ENCODE results near the gene AUP1. TPM values are rescaled to one million over a fixed set of nuclear protein-coding genes. Genes with fewer than 3 reads are reported as not detected.

AUP1 gene
- polyA plus RNA-seq, 1 donor from 2014 or later = 108 TPM

- Mint-ChIP-seq H3K27me3 (no peaks in the 10 kb centered on the region), H3K27ac (no peak overlapping the region), H3K9me3 (peaks cover 0 to 2% (median 0%) of the 10 kb centered on the region in 3 donors), H3K4me1 (peaks cover 35 to 38% (median 37%) of the 10 kb centered on the region in 3 donors), H3K4me3 (no peak overlapping the region), H3K36me3 (peaks cover 6% of the 10 kb centered on the region)
Observed at GRCh38 chr2:74534411-74534810, 4.9 kb upstream of the AUP1 start.

DNA sequence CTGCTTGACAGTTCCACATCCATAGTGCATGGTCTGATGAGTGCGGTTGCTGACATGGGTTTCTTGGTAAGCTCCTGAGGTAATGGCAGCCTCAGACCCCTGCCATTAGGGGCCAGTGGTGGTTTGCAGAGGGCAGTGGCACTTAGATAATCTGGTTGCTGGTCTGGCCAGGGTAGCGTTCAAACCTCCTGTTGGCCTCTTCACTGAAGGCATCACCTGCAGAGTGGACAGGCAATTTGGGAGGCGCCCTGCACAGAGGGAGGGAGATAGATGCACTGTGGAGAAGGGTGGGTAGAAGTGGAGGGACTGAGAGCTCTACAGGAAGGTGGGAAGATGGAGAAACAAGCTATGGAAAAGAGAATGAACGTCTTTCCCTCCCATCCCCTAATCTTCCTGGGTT lies 4.0 kb upstream of the AUP1 start:
- Mint-ChIP-seq H3K9me3 (peaks cover 0 to 2% (median 0%) of the 10 kb centered on the region in 3 donors), H3K4me1 (peaks cover 29 to 35% (median 32%) of the 10 kb centered on the region in 3 donors), H3K36me3 (peaks cover 2% of the 10 kb centered on the region), H3K4me3 (peak overlapping the region in 1 of 4 donors; percentile 36), H3K27me3 (no peaks in the 10 kb centered on the region), H3K27ac (peak overlapping the region in 1 of 3 donors; percentile 51)

DNA sequence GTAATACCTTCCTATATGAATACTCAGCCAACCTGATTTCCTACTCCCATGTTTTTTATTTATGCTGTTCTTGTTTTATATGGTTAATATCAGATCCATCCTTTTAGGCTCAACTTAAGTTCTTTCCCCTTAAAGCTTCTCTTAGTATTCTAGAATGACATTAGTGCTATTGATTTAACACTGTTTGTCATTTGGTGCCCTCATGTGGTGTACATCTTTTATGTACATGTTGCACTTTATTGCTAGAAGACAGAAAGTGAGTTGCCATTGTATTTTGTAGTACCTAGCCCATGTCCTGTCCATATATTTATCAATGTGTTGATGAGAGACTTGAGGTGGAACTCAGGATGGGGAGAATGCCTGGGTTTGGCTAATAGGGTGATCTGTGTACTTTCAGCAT lies 2.7 kb upstream of the AUP1 start:
- Mint-ChIP-seq H3K27ac (peak overlapping the region; percentile 0 to 91 (median 81)), H3K36me3 (no peaks in the 10 kb centered on the region), H3K9me3 (no peaks in the 10 kb centered on the region), H3K4me3 (peak overlapping the region; percentile 72 to 87 (median 76)), H3K27me3 (no peaks in the 10 kb centered on the region), H3K4me1 (peaks cover 21 to 31% (median 30%) of the 10 kb centered on the region in 3 donors)

DNA sequence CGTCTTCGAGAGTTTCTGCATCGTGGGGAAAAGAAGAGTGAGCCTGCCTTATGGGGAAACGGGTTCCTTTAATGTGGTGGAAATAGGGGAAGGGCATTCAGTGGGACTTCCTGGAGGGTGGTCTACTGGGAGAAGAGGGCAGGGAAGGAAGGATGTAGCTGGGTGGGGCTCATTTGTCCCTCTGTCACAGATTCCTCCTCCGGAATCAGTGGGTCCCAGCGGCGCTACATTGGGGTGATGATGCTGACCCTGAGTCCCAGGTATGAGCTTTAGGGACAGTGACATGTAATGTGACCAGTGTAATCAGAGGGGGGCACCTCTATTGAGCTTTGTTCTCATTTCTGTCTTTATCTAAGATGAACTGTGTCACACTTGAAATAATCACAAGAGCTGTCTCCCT lies 2.2 kb upstream of the AUP1 start:
- Mint-ChIP-seq H3K4me1 (peaks cover 22 to 32% (median 31%) of the 10 kb centered on the region in 3 donors), H3K27me3 (no peaks in the 10 kb centered on the region), H3K27ac (peak overlapping the region; percentile 0 to 91 (median 81)), H3K4me3 (peak overlapping the region in 3 of 4 donors; percentile 72 to 87 (median 73)), H3K9me3 (no peaks in the 10 kb centered on the region), H3K36me3 (peaks cover 2% of the 10 kb centered on the region)

DNA sequence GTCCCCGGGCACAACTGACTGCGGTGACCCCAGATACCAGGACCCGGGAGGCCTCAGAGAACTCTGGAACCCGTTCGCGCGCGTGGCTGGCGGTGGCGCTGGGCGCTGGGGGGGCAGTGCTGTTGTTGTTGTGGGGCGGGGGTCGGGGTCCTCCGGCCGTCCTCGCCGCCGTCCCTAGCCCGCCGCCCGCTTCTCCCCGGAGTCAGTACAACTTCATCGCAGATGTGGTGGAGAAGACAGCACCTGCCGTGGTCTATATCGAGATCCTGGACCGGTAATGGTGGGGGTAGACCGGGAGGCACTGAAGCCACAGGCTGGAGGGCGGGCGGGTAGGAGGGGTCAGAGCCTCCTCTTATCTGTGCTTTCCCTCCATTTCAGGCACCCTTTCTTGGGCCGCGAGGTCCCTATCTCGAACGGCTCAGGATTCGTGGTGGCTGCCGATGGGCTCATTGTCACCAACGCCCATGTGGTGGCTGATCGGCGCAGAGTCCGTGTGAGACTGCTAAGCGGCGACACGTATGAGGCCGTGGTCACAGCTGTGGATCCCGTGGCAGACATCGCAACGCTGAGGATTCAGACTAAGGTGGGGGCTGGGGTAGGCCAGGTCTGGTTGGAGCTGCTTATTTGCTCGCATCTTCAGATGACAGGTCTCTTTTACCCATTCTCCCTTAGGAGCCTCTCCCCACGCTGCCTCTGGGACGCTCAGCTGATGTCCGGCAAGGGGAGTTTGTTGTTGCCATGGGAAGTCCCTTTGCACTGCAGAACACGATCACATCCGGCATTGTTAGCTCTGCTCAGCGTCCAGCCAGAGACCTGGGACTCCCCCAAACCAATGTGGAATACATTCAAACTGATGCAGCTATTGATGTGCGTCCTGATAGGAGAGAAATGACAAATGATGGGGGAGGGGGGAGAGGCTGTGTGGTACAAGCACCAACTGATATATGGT lies 1.0 kb upstream of the AUP1 start:
- H3K4me3 Mint-ChIP-seq = peak overlapping the region; percentile 87 to 97 (median 96)
- peak overlapping the region; percentile 81 to 99 (median 94) for H3K27ac Mint-ChIP-seq
- H3K4me1 Mint-ChIP-seq = peaks cover 28 to 37% (median 37%) of the 10 kb centered on the region in 3 donors
- no peaks in the 10 kb centered on the region for H3K27me3 Mint-ChIP-seq
- H3K9me3 Mint-ChIP-seq = no peaks in the 10 kb centered on the region
- peaks cover 7% of the 10 kb centered on the region for H3K36me3 Mint-ChIP-seq

- peaks cover 28 to 37% (median 37%) of the 10 kb centered on the region in 3 donors for H3K4me1 Mint-ChIP-seq
- H3K4me3 Mint-ChIP-seq = peak overlapping the region; percentile 87 to 97 (median 96)
- H3K9me3 Mint-ChIP-seq = no peaks in the 10 kb centered on the region
- no peaks in the 10 kb centered on the region for H3K27me3 Mint-ChIP-seq
- peak overlapping the region; percentile 81 to 99 (median 94) for H3K27ac Mint-ChIP-seq
- peaks cover 7% of the 10 kb centered on the region for H3K36me3 Mint-ChIP-seq
Observed at GRCh38 chr2:74528600-74529356, 728 bp downstream of the AUP1 start.

- Mint-ChIP-seq H3K4me1 (peaks cover 28 to 37% (median 37%) of the 10 kb centered on the region in 3 donors), H3K9me3 (no peaks in the 10 kb centered on the region)
Observed at GRCh38 chr2:74527741-74528140, 1.8 kb downstream of the AUP1 start.

DNA sequence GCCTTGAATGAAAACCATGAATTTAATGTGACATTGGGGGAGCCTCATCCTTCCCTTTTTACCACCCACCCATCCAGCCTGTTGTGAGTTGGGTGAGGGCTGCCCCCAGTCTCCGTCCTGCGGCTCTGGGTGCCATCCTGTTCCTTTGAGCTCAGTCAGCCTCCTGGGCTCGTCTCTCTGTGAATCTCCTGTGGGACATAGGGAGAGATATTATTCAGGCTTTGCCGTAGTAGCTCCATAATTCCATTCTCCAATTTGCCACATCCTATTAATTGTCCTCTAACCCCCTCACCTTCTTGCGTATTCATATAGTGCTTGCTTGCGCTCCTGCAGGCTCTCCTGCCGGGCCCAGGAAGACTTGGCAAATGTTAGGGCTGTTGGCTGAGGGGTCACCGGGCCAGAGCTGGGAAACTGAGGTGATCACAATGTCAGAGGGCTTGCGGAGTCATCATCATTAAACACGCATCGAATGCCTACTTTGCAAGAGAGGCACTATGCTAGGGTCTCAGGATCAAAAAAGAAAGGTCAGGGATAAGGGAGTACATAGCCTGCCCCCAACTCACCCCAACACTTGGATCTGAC lies 2.8 kb downstream of the AUP1 start:
- peaks cover 7% of the 10 kb centered on the region for H3K36me3 Mint-ChIP-seq
- H3K4me3 Mint-ChIP-seq = peak overlapping the region in 3 of 4 donors; percentile 73 to 87 (median 80)
- H3K4me1 Mint-ChIP-seq = peaks cover 20 to 30% (median 29%) of the 10 kb centered on the region in 3 donors
- no peaks in the 10 kb centered on the region for H3K27me3 Mint-ChIP-seq
- no peaks in the 10 kb centered on the region for H3K9me3 Mint-ChIP-seq
- H3K27ac Mint-ChIP-seq = peak overlapping the region; percentile 79 to 93 (median 92)

More at GRCh38 chr2:74527741-74528140, 1.8 kb downstream of the AUP1 start:
- H3K27me3 Mint-ChIP-seq = no peaks in the 10 kb centered on the region
- peak overlapping the region; percentile 87 to 97 (median 96) for H3K4me3 Mint-ChIP-seq
- H3K27ac Mint-ChIP-seq = peak overlapping the region in 2 of 3 donors; percentile 47 to 81
- peaks cover 7% of the 10 kb centered on the region for H3K36me3 Mint-ChIP-seq

- peaks cover 7% of the 10 kb centered on the region for H3K36me3 Mint-ChIP-seq
- H3K9me3 Mint-ChIP-seq = no peaks in the 10 kb centered on the region
- no peaks in the 10 kb centered on the region for H3K27me3 Mint-ChIP-seq
- peak within 1 kb of the TSS; percentile 19 to 87 (median 76) for H3K4me3 Mint-ChIP-seq
- peaks cover 15 to 24% (median 22%) of the 10 kb centered on the region in 3 donors for H3K4me1 Mint-ChIP-seq
- peak within 1 kb of the TSS; percentile 79 to 93 (median 92) for H3K27ac Mint-ChIP-seq
Observed at GRCh38 chr2:74525717-74526648, 3.5 kb downstream of the AUP1 start, which contains the start of gene DQX1. Gene DQX1, minus strand, starts transcription at chr2:74526231. Its CDS starts 502 bp downstream, at chr2:74525729.

DNA sequence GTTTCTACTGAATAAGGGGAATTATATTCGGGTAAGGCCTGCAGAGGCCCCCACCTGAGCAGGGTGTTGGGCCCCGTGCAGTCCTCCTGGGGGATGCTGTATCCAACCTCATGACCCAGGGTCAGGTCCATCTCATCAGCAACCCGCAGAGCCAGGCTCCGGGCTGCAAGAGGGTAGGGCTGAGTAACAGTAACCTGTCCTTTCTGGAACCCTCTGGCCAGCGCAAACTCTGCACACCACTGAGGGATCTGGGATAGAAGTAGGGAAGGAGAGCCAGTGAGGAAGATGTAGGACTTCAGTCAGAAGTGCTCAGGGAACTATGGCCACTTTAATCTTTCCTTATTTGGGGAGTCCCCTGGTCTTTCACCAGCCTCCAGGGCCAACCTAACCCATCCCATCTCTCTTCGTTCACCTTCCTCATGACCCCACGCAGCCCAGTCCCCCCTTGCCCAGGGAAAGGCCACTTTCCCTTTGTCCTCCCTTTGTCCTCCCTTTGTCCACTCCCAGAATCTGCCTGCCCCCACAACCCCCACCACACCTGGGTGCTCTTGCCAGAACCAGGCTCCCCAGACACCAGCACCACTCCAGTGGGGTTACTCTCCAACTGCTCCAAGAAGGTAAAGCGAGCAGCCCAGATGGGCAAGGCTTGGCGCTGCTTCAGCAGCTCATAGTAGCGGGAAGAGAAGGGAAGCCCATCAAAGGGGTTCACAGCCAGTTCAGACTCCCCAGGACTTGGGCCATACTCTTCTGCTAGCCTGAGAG lies 4.4 kb downstream of the AUP1 start:
- peak overlapping the region in 1 of 4 donors; percentile 63 for H3K4me3 Mint-ChIP-seq
- no peaks in the 10 kb centered on the region for H3K27me3 Mint-ChIP-seq
- H3K9me3 Mint-ChIP-seq = no peaks in the 10 kb centered on the region
- peaks cover 11 to 19% (median 18%) of the 10 kb centered on the region in 3 donors for H3K4me1 Mint-ChIP-seq
- H3K36me3 Mint-ChIP-seq = peaks cover 7% of the 10 kb centered on the region
- no peak overlapping the region for H3K27ac Mint-ChIP-seq

DNA sequence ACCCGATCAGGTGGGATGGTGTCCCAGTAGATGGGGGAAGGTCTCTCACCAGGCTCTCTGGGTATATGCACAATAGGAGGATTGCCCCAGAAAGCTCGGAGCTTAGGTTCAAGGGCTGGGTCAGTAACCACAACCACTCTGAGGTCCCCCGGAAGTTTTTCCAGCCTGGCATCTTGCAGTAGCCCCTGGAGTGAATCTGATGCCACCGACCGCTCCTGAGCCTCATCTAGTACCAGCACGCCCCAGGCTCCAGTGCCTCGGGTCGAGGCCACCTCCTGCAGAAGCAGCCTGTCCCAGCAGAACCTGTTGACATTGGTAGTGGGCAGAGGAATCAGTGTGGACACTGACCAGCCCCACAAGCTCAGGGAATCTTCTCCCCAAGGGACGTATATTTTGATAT lies 5.5 kb downstream of the AUP1 start:
- H3K4me3 Mint-ChIP-seq = no peak overlapping the region
- H3K36me3 Mint-ChIP-seq = peaks cover 9% of the 10 kb centered on the region
- no peaks in the 10 kb centered on the region for H3K9me3 Mint-ChIP-seq
- H3K27ac Mint-ChIP-seq = no peak overlapping the region
- H3K27me3 Mint-ChIP-seq = peaks cover 5% of the 10 kb centered on the region
- peaks cover 11 to 18% (median 15%) of the 10 kb centered on the region in 3 donors for H3K4me1 Mint-ChIP-seq

DNA sequence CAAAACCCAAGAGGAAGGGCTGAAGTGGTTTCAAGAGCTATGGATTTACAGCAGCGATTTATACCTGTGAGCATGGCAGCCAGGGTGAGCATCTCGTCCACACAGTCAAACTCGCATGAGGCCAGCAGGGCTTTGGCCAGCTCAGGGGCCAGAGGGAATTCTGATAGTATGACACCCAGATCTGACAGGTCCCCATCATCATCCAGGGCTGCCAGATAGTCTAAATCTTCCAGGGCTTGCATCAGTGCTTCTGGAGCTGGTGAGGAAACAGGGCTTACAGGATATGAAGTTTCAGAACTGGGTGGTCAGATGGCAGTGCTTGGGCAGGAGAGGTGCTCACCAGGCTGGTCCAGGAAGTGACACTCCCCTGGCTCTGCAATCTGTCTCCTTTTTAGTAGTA lies 7.0 kb downstream of the AUP1 start:
- no peak overlapping the region for H3K27ac Mint-ChIP-seq
- H3K9me3 Mint-ChIP-seq = no peaks in the 10 kb centered on the region
- peaks cover 11% of the 10 kb centered on the region for H3K36me3 Mint-ChIP-seq
- no peak overlapping the region for H3K4me3 Mint-ChIP-seq
- H3K4me1 Mint-ChIP-seq = peaks cover 6 to 9% (median 7%) of the 10 kb centered on the region in 3 donors
- H3K27me3 Mint-ChIP-seq = peaks cover 17% of the 10 kb centered on the region

GRCh38 chr2:74516650-74517049 lies 12.9 kb downstream of the AUP1 start:
- Mint-ChIP-seq H3K27ac (peak overlapping the region in 2 of 3 donors; percentile 63 to 94), H3K27me3 (peaks cover 54% of the 10 kb centered on the region), H3K4me1 (peaks cover 10 to 12% (median 11%) of the 10 kb centered on the region in 3 donors), H3K4me3 (peak overlapping the region; percentile 72 to 91 (median 81)), H3K9me3 (no peaks in the 10 kb centered on the region), H3K36me3 (peaks cover 6% of the 10 kb centered on the region)
